Measurements from ENCODE around the gene GOLGA8H. TPM values are rescaled to one million over a fixed set of nuclear protein-coding genes. Genes with fewer than 3 reads are reported as not detected.

Gene GOLGA8H
- 1.6 to 2.8 TPM (median 2.2 TPM) in 5 replicates for total RNA-seq (2022; extraction: Qiagen RNA extraction; ENCODE audit: low read depth)

DNA sequence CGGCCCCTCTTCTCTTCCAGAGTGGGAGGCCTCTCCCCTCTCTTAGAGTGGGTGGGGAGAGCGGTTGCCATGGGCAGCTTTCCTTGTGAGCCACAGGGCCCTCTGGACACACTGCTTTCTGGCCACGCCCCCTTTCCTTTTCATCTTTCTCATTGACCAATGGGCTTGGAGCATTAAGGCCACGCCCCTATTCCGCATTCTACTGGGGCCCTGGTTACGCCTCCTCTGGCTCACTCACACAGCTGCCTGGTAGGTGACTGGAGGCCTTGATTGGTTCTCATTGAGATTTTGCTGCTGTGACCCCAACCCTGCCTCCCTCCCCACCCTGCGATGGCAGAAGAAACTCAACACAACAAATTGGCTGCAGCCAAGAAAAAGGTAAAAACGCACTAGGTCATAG is at the start of gene GOLGA8H:
Gene GOLGA8H, plus strand, starts transcription at position 233 of the 400 bp plus-strand sequence. Its CDS starts 98 bp downstream, at position 331.

DNA sequence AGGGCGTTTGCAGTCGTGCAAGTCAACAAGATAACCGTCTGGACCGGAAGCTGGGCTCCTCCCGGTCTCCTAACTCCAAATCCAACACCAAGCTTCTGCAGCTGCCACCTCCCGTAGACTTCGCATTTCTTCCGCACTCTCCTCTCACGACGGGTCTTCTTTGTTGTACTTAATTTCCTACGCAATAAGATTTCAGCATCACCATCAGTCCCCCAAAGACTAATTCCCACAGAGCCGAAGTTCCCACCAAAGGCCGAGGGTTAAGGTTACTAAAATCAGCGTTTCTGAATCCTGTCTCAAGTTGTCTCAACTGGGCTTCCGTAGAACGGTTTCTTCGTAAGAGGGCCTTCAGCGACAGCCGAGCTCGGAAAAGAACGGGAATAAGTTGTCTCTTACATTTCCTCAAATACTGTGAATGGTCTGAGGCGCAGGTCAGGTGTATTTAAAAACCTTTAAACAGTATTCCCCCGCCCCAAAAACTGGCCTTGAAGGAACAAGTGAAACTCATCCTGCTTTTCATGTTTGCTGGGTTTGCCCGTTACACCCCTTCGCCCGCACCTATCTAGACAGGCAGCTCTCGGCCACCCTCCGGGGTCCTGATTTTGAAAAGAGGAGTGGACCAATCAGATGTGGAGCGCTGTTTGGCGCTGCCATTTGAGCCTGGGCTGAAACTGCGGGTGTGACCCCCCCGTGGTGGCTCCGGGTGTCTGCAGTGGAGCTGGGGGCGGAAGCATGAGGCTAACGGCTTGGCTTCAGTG is 21.8 kb downstream of the GOLGA8H start, which contains the start of gene ARHGAP11B:
Gene ARHGAP11B, plus strand, starts transcription at position 693 of the 758 bp plus-strand sequence.

Other genes with a start within 250 kb of the GOLGA8H start
- gene CHRFAM7A, start 210.5 kb upstream of the GOLGA8H start, total RNA-seq (2022; extraction: Qiagen RNA extraction; ENCODE audit: low read depth), result 5.2 to 7.5 TPM (median 6.2 TPM) in 5 replicates
- gene GOLGA8R, start 189.8 kb upstream of the GOLGA8H start, total RNA-seq (2022; extraction: Qiagen RNA extraction; ENCODE audit: low read depth), result 0.14 to 0.37 TPM (median 0.16 TPM) in 4 of 5 replicates, not detected in the other
- gene GOLGA8Q, start 52.0 kb upstream of the GOLGA8H start, total RNA-seq (2022; extraction: Qiagen RNA extraction; ENCODE audit: low read depth), result 0.15 to 0.61 TPM (median 0.25 TPM) in 3 of 5 replicates, not detected in the others

Data from A549 treated with RU486 at 1 μM for 4 hours (cell line).